CD4-positive, CD25-positive, alpha-beta regulatory T cell (primary cell): ENCODE measurements around the gene NFX1. TPM values are rescaled to one million over a fixed set of nuclear protein-coding genes. Genes with fewer than 3 reads are reported as not detected.
A peak's percentile ranks its signal among the peaks of the same experiment; 100 is the strongest.
"Not testable (repeated sequence)": the region's sequence is repeated elsewhere in the genome, so short reads cannot be mapped to it uniquely, and the experiment has no call there.

Experiments used
- ATAC-seq, 2 donors: fragments of 150-1000 bp; cut with Tn5 transposase; one replicate each; pipeline ENCODE4 v1.10.0; 2021; ENCODE audit warnings: low read depth in 2 of 2, moderate number of reproducible peaks in 2 of 2, moderate library complexity in 1 of 2
- DNase-seq, 3 donors: peaks; one replicate each; pipeline versions ENCODE4 v3.0.0 to v3.0.0-alpha.2; 2012 to 2022; ENCODE audit warnings: mixed read lengths in 1 of 3
- H3K27ac ChIP-seq: one replicate; pipeline ENCODE4 v1.7.0; 2013; ENCODE audit warnings: mild to moderate bottlenecking, low read length; ENCODE audit not compliant: insufficient read depth, poor library complexity, severe bottlenecking
- H3K27me3 ChIP-seq: one replicate; pipeline ENCODE4 v1.7.0; 2013; ENCODE audit warnings: low read length; ENCODE audit not compliant: control insufficient read depth, insufficient read depth
- H3K36me3 ChIP-seq: one replicate; pipeline ENCODE4 v1.7.0; 2013; ENCODE audit warnings: mild to moderate bottlenecking, low read length, moderate library complexity; ENCODE audit not compliant: control insufficient read depth, insufficient read depth
- H3K4me1 ChIP-seq: 2 replicates; pipeline ENCODE4 v1.7.0; 2013; ENCODE audit warnings: mild to moderate bottlenecking, low read length; ENCODE audit not compliant: insufficient read depth, control insufficient read depth, poor library complexity, severe bottlenecking
- H3K4me3 ChIP-seq: one replicate; pipeline ENCODE4 v1.7.0; 2013; ENCODE audit warnings: low read depth, mild to moderate bottlenecking, low read length, moderate library complexity
- H3K9me3 ChIP-seq, 2 experiments: 1 replicate in 1 of 2; 2 replicates in 1 of 2; pipeline ENCODE4 v1.7.0; 2013; ENCODE audit warnings: low read length in 2 of 2, mild to moderate bottlenecking in 1 of 2, moderate library complexity in 1 of 2; ENCODE audit not compliant: control insufficient read depth in 2 of 2
- H3K27ac Mint-ChIP-seq, 3 donors: one replicate each; pipeline ENCODE4 v1.8.0; 2020 to 2022; ENCODE audit warnings: mild to moderate bottlenecking in 3 of 3, mixed read lengths in 3 of 3, moderate library complexity in 2 of 3
- H3K27me3 Mint-ChIP-seq: one replicate; pipeline ENCODE4 v1.8.0; 2022; ENCODE audit warnings: mild to moderate bottlenecking, mixed read lengths
- H3K36me3 Mint-ChIP-seq: one replicate; pipeline ENCODE4 v1.8.0; 2020; ENCODE audit warnings: mixed read lengths
- H3K4me1 Mint-ChIP-seq, 4 donors: one replicate each; pipeline ENCODE4 v1.8.0; 2020 to 2022; ENCODE audit warnings: mixed read lengths in 4 of 4, mild to moderate bottlenecking in 1 of 4
- H3K4me3 Mint-ChIP-seq, 4 donors: one replicate each; pipeline ENCODE4 v1.8.0; 2020 to 2022; ENCODE audit warnings: mild to moderate bottlenecking in 4 of 4, mixed read lengths in 4 of 4, moderate library complexity in 3 of 4
- H3K9me3 Mint-ChIP-seq, 7 donors: one replicate each; pipeline ENCODE4 v1.8.0; 2020 to 2022; ENCODE audit warnings: mixed read lengths in 7 of 7, mild to moderate bottlenecking in 3 of 7, moderate library complexity in 2 of 7
- polyA plus RNA-seq, 4 donors: library from polyadenylated mRNA; unstranded; fragments of 300-500 nt; fragmentation: Illumina TruSeq; gene quantifications; one replicate each; pipeline ENCODE4 v1.2.3, GENCODE V29; 2021
- total RNA-seq: library from RNA; stranded (reverse); gene quantifications from one replicate; pipeline ENCODE4 v1.2.3, GENCODE V29; 2022

NFX1 gene
- total and polyA plus RNA-seq, 5 donors from 2014 or later: 19.8 to 36.8 (median 28.9) TPM

GRCh38 chr9:33311953-33312352, 21.6 kb downstream of the NFX1 start:
- no peaks in the 10 kb centered on the region for H3K4me1 ChIP-seq
- Mint-ChIP-seq H3K4me1 (peaks cover 0 to 6% (median 4%) of the 10 kb centered on the region in 4 donors), H3K4me3 (no peak overlapping the region), H3K9me3 (no peaks in the 10 kb centered on the region), H3K36me3 (peaks cover 51% of the 10 kb centered on the region), H3K27me3 (no peaks in the 10 kb centered on the region), H3K27ac (no peak overlapping the region)
- H3K27ac ChIP-seq: no peak overlapping the region
- no peak for ATAC-seq
- H3K27me3 ChIP-seq: no peaks in the 10 kb centered on the region
- no peak for DNase-seq
- peaks cover 95% of the 10 kb centered on the region for H3K36me3 ChIP-seq
- H3K9me3 ChIP-seq: no peaks in the 10 kb centered on the region
- no peak overlapping the region for H3K4me3 ChIP-seq

GRCh38 chr9:33315371-33315770, 25.1 kb downstream of the NFX1 start:
- no peak overlapping the region for H3K27ac ChIP-seq
- H3K4me3 Mint-ChIP-seq: no peak overlapping the region
- no peak overlapping the region for H3K27ac Mint-ChIP-seq
- ATAC-seq (no peak), DNase-seq (no peak)
- no peaks in the 10 kb centered on the region for H3K27me3 ChIP-seq
- H3K9me3 Mint-ChIP-seq: no peaks in the 10 kb centered on the region
- H3K36me3 Mint-ChIP-seq: peaks cover 52% of the 10 kb centered on the region
- H3K4me3 ChIP-seq: no peak overlapping the region
- no peaks in the 10 kb centered on the region for H3K27me3 Mint-ChIP-seq
- H3K36me3 ChIP-seq: peaks cover 93% of the 10 kb centered on the region
- no peaks in the 10 kb centered on the region for H3K4me1 ChIP-seq
- no peaks in the 10 kb centered on the region for H3K9me3 ChIP-seq
- H3K4me1 Mint-ChIP-seq: peaks cover 0 to 4% (median 1%) of the 10 kb centered on the region in 4 donors

- peaks cover 48% of the 10 kb centered on the region for H3K36me3 Mint-ChIP-seq
- not testable (repeated sequence) for H3K4me1 ChIP-seq, H3K4me3 ChIP-seq, H3K27me3 Mint-ChIP-seq, H3K9me3 Mint-ChIP-seq, H3K27me3 ChIP-seq, H3K4me1 Mint-ChIP-seq, ATAC-seq, DNase-seq, H3K9me3 ChIP-seq, H3K27ac ChIP-seq, H3K4me3 Mint-ChIP-seq
- H3K36me3 ChIP-seq: peaks cover 93% of the 10 kb centered on the region
- H3K27ac Mint-ChIP-seq: peak overlapping the region in 1 of 3 donors; percentile 67
Observed at GRCh38 chr9:33317136-33317535, 26.8 kb downstream of the NFX1 start.

GRCh38 chr9:33318225-33318624, 27.9 kb downstream of the NFX1 start:
- Histone ChIP-seq H3K4me3 (no peak overlapping the region), H3K4me1 (no peaks in the 10 kb centered on the region), H3K27ac (no peak overlapping the region), H3K36me3 (peaks cover 94% of the 10 kb centered on the region), H3K27me3 (no peaks in the 10 kb centered on the region), H3K9me3 (no peaks in the 10 kb centered on the region)
- Mint-ChIP-seq H3K27ac (peak overlapping the region in 1 of 3 donors; percentile 32), H3K9me3 (no peaks in the 10 kb centered on the region), H3K36me3 (peaks cover 53% of the 10 kb centered on the region), H3K4me1 (peaks cover 0 to 7% (median 0%) of the 10 kb centered on the region in 4 donors), H3K4me3 (no peak overlapping the region), H3K27me3 (no peaks in the 10 kb centered on the region)
- no peak for ATAC-seq
- DNase-seq: no peak

GRCh38 chr9:33318781-33319180, 28.5 kb downstream of the NFX1 start:
- ATAC-seq: no peak

GRCh38 chr9:33320230-33320567, 29.9 kb downstream of the NFX1 start:
- Mint-ChIP-seq H3K4me3 (no peak overlapping the region), H3K9me3 (no peaks in the 10 kb centered on the region), H3K27ac (no peak overlapping the region), H3K4me1 (peaks cover 0 to 7% (median 0%) of the 10 kb centered on the region in 4 donors), H3K27me3 (no peaks in the 10 kb centered on the region), H3K36me3 (peaks cover 49% of the 10 kb centered on the region)
- DNase-seq (no peak), ATAC-seq (no peak)
- Histone ChIP-seq H3K36me3 (peaks cover 89% of the 10 kb centered on the region), H3K9me3 (no peaks in the 10 kb centered on the region), H3K27me3 (no peaks in the 10 kb centered on the region), H3K27ac (no peak overlapping the region), H3K4me3 (no peak overlapping the region), H3K4me1 (no peaks in the 10 kb centered on the region)

More at GRCh38 chr9:33318781-33319180, 28.5 kb downstream of the NFX1 start:
- H3K36me3 Mint-ChIP-seq: peaks cover 48% of the 10 kb centered on the region
- H3K4me1 Mint-ChIP-seq: peaks cover 0 to 7% (median 0%) of the 10 kb centered on the region in 4 donors
- no peak overlapping the region for H3K4me3 ChIP-seq
- H3K36me3 ChIP-seq: peaks cover 92% of the 10 kb centered on the region
- no peaks in the 10 kb centered on the region for H3K27me3 ChIP-seq
- no peaks in the 10 kb centered on the region for H3K9me3 Mint-ChIP-seq
- H3K27ac ChIP-seq: no peak overlapping the region
- no peak overlapping the region for H3K4me3 Mint-ChIP-seq
- no peak overlapping the region for H3K27ac Mint-ChIP-seq
- no peak for DNase-seq
- H3K27me3 Mint-ChIP-seq: no peaks in the 10 kb centered on the region
- H3K4me1 ChIP-seq: no peaks in the 10 kb centered on the region
- no peaks in the 10 kb centered on the region for H3K9me3 ChIP-seq

- no peak for DNase-seq
- Histone ChIP-seq H3K27ac (no peak overlapping the region), H3K4me3 (no peak overlapping the region), H3K27me3 (no peaks in the 10 kb centered on the region), H3K9me3 (no peaks in the 10 kb centered on the region), H3K36me3 (peaks cover 87% of the 10 kb centered on the region), H3K4me1 (no peaks in the 10 kb centered on the region)
- Mint-ChIP-seq H3K4me3 (no peak overlapping the region), H3K27me3 (no peaks in the 10 kb centered on the region), H3K36me3 (peaks cover 46% of the 10 kb centered on the region), H3K4me1 (peaks cover 0 to 7% (median 0%) of the 10 kb centered on the region in 4 donors), H3K27ac (no peak overlapping the region), H3K9me3 (no peaks in the 10 kb centered on the region)
- no peak for ATAC-seq
Observed at GRCh38 chr9:33320568-33321261, 30.4 kb downstream of the NFX1 start.

- Histone ChIP-seq H3K27ac (no peak overlapping the region), H3K4me1 (no peaks in the 10 kb centered on the region), H3K9me3 (no peaks in the 10 kb centered on the region), H3K36me3 (peaks cover 71% of the 10 kb centered on the region), H3K27me3 (no peaks in the 10 kb centered on the region), H3K4me3 (no peak overlapping the region)
- H3K4me1 Mint-ChIP-seq: peaks cover 0 to 10% (median 2%) of the 10 kb centered on the region in 4 donors
- no peaks in the 10 kb centered on the region for H3K9me3 Mint-ChIP-seq
- H3K27ac Mint-ChIP-seq: no peak overlapping the region
- no peak overlapping the region for H3K4me3 Mint-ChIP-seq
- peaks cover 51% of the 10 kb centered on the region for H3K36me3 Mint-ChIP-seq
- no peaks in the 10 kb centered on the region for H3K27me3 Mint-ChIP-seq
- ATAC-seq (no peak), DNase-seq (no peak)
Observed at GRCh38 chr9:33329117-33329563, 38.8 kb downstream of the NFX1 start.
